Lower lobe of right lung (tissue), 2 donors: ENCODE data around the gene RELT. TPM values are rescaled to one million over a fixed set of nuclear protein-coding genes. Genes with fewer than 3 reads are reported as not detected.

Experiments used
- ATAC-seq, 2 donors: fragments of 200-7000 bp; cut with Tn5 transposase; one replicate each; pipeline ENCODE4 v1.9.1; 2020 to 2022; ENCODE audit warnings: mild to moderate bottlenecking in 2 of 2, moderate library complexity in 2 of 2
- DNase-seq: peaks from one replicate; pipeline ENCODE4 v3.0.0-alpha.2; 2020
- H3K27ac ChIP-seq: fragments of 200-600 bp; one replicate; pipeline ENCODE4 v1.8.0; 2022
- H3K27me3 ChIP-seq: fragments of 200-600 bp; one replicate; pipeline ENCODE4 v1.8.0; 2022; ENCODE audit warnings: low read depth
- H3K36me3 ChIP-seq: fragments of 200-600 bp; one replicate; pipeline ENCODE4 v1.8.0; 2022; ENCODE audit warnings: mild to moderate bottlenecking
- H3K4me1 ChIP-seq: fragments of 200-600 bp; one replicate; pipeline ENCODE4 v1.8.0; 2022
- H3K4me3 ChIP-seq: fragments of 200-600 bp; one replicate; pipeline ENCODE4 v1.8.0; 2022; ENCODE audit warnings: mild to moderate bottlenecking
- H3K9me3 ChIP-seq: fragments of 200-600 bp; one replicate; pipeline ENCODE4 v1.8.0; 2022
- intact Hi-C: fragments of 100-400 bp; cut with DNase I; formaldehyde crosslinking; loops from one replicate; pipeline ENCODE4 v1.11.0; 2022
- total RNA-seq: library from RNA; stranded (reverse); fragmentation: NEBNext Ultra II Directional; extraction: Animal tissue kit (Norgen Biotek cat#: 25700); gene quantifications from one replicate; pipeline ENCODE4 v1.2.1, GENCODE V29; 2021
- TF ChIP-seq, protein P1 (sequence below): fragments of 200-600 bp; IDR thresholded peaks from one replicate; pipeline ENCODE4 v1.8.0; 2022; ENCODE audit warnings: antibody characterized with exemption, mild to moderate bottlenecking
- donor health status: DM: no; HTN: yes; CAD: no; lungs with severe emphysema.

The RELT gene
- total RNA-seq, 1 donor from 2014 or later: 15.4 TPM

DNA sequence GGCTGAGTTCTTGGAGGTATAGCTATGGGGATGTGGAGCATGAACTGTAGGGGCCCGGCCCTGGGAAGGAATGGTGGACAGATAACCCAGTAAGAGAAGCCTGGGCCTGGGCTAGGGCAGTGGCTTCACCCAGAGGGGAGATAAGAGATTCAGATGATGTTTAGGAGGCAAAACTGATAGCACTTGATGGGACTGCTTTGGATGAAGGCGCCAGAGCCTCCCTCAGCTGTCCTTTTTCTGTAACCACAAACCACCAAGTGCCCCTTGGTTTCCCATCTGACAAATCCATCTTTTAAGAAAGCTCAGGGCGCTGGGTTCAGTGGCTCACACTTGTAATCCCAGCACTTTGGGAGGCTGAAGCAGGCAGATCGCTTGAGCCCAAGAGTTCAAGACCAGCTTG, 23.4 kb downstream of the RELT start:
- ATAC-seq (no peak), DNase-seq (no peak)
- H3K36me3 ChIP-seq: peaks cover 20% of the 10 kb centered on the region
- H3K9me3 ChIP-seq: no peaks in the 10 kb centered on the region
- intact Hi-C loops: no loop called here
- TF ChIP-seq, protein P1, sequence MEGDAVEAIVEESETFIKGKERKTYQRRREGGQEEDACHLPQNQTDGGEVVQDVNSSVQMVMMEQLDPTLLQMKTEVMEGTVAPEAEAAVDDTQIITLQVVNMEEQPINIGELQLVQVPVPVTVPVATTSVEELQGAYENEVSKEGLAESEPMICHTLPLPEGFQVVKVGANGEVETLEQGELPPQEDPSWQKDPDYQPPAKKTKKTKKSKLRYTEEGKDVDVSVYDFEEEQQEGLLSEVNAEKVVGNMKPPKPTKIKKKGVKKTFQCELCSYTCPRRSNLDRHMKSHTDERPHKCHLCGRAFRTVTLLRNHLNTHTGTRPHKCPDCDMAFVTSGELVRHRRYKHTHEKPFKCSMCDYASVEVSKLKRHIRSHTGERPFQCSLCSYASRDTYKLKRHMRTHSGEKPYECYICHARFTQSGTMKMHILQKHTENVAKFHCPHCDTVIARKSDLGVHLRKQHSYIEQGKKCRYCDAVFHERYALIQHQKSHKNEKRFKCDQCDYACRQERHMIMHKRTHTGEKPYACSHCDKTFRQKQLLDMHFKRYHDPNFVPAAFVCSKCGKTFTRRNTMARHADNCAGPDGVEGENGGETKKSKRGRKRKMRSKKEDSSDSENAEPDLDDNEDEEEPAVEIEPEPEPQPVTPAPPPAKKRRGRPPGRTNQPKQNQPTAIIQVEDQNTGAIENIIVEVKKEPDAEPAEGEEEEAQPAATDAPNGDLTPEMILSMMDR: no peak
- no peak overlapping the region for H3K4me3 ChIP-seq
- H3K27me3 ChIP-seq: no peaks in the 10 kb centered on the region
- H3K27ac ChIP-seq: no peak overlapping the region
- H3K4me1 ChIP-seq: peaks cover 14% of the 10 kb centered on the region

DNA sequence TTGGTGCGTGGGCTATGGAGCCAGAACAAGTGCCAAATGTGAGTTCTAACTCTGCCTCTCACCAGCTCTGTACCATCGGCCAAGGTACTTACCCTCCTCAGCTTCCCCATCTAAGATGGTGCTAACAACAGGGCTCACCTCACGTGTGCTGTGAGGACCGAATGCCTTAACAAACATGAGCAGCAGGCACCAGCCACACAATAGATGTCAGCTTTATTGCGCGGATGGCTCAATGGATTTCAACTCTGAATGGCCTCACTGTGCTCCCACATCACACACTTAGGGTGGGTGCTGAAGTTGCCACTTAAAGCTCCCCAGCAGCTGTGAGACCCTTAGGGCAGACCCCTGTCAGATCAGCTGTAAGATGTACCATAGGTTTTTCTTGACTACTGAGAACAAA, 24.1 kb downstream of the RELT start:
- Histone ChIP-seq H3K27me3 (no peaks in the 10 kb centered on the region), H3K9me3 (no peaks in the 10 kb centered on the region), H3K36me3 (peaks cover 22% of the 10 kb centered on the region), H3K4me3 (no peak overlapping the region), H3K4me1 (peaks cover 14% of the 10 kb centered on the region), H3K27ac (no peak overlapping the region)
- intact Hi-C loops: no loop called here
- DNase-seq: no peak
- ATAC-seq: no peak
- TF ChIP-seq, protein P1: no peak

DNA sequence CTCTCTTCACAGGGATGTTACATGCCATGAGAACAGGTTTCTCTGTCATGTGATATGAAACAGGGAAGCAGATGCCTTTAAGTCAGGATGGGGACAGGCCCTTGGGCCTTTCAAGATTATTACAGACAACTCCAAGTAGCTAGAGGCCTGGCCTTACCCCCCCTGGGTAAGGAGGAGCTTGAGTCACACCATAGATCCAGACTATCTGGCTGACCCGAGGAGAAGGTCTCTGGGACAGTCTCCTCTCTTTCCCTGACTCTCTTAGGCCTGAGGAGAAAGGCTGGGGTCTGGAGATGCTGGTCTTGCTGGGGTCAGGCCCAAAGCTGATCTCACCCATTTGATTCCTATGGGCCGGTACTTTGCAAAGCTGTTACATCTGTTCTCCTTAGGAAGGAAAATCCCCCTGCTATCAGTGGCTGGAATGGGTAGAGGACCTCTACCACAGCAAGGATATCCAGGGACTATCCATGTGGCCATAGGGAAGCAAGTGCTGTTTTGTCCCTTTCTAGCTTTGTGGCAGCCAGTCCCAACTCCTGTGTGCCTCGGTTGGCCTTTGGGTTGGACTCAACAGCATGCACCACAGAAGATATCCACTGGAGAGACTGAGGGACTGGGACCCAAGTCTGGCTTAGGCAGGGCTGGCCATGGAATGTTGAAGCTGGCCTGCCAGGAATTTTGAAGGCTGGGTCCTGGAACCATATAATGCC, 25.2 kb downstream of the RELT start:
- Histone ChIP-seq H3K4me3 (no peak overlapping the region), H3K9me3 (no peaks in the 10 kb centered on the region), H3K27ac (no peak overlapping the region), H3K4me1 (peaks cover 14% of the 10 kb centered on the region), H3K27me3 (no peaks in the 10 kb centered on the region), H3K36me3 (peaks cover 26% of the 10 kb centered on the region)
- intact Hi-C loops: no loop called here
- ATAC-seq (no peak), DNase-seq (no peak)
- TF ChIP-seq, protein P1: no peak

DNA sequence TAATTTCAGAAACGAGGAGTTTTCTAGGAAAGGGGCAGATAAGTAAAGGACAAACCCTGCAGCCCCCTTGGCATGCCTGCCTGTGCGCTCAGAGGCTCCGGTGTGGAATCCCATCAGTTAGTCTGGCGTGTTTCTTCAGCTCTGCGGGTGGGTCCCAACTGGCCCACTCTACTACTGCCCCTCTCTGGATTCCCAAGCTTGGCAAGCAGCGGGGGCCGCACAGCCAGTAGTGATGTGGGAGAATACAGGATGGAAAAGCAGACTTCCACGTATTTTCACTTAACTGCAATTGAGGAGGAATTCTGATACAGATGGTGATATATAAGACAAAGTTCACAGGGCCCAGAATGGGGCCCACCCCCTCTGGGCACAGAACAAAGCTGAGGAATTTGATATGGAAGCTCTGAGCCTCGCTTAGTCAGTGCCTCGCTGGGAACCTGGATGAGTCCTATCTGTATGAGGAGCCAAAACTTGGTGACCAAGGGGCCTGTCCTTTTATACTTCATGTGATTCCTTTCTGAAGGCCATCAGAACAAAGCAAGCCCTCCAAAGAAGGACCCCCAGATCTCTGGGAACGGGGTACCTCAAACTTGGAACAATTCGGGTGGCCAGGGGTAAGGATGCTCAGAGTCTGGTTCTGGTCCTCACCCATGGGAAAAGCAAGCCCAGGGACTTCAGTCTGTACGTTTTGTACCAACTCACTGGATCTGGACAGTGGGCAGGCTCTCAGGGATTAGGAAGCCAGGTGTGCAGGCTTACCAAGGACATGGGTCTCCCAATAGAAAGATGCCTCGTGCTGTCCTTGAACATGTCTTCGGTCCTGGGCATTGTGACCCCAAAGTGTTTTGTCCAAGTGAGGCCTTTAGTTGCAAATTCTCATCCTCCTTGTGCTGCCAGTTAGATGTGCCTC, 26.0 kb downstream of the RELT start:
- Histone ChIP-seq H3K9me3 (no peaks in the 10 kb centered on the region), H3K27me3 (no peaks in the 10 kb centered on the region), H3K4me1 (peaks cover 10% of the 10 kb centered on the region), H3K36me3 (peaks cover 25% of the 10 kb centered on the region), H3K4me3 (no peak overlapping the region), H3K27ac (no peak overlapping the region)
- no peak for ATAC-seq
- TF ChIP-seq, protein P1: no peak
- intact Hi-C loops: no loop called here
- no peak for DNase-seq

DNA sequence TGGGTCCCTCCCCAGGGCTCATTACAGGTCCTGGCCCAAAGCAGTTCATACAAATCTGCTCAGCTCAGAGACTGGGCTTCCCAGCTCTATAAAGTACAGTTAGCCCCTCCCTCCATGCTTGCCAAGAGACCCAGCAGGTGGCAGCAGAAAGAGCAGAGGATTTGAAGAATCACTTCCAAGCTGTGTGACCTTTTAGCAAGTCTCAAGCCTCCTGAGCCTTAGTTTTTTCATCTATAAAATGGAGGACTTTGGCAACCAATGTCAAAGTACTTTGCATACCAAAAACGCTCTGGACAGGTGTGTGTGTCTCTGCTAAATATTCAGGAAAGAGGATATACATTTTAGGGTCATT, 26.6 kb downstream of the RELT start:
- Histone ChIP-seq H3K27ac (no peak overlapping the region), H3K36me3 (peaks cover 31% of the 10 kb centered on the region), H3K4me3 (no peak overlapping the region), H3K4me1 (peaks cover 10% of the 10 kb centered on the region), H3K27me3 (no peaks in the 10 kb centered on the region), H3K9me3 (no peaks in the 10 kb centered on the region)
- no peak for ATAC-seq
- intact Hi-C loops: no loop called here
- DNase-seq: no peak
- TF ChIP-seq, protein P1: no peak
